HepG2 (cell line): ENCODE measurements around the gene ANKRD12. TPM values are rescaled to one million over a fixed set of nuclear protein-coding genes. Genes with fewer than 3 reads are reported as not detected.

Source experiments
- ARID2 ChIP-seq: sonication (generic); formaldehyde crosslinking; IDR thresholded peaks from 2 replicates; pipeline ENCODE4 v1.8.1; 2022; ENCODE audit warnings: mild to moderate bottlenecking, missing genetic modification reagents, borderline replicate concordance
- HNF4A ChIP-seq: sonication (generic); formaldehyde crosslinking; IDR thresholded peaks from 2 replicates; pipeline ENCODE4 v1.4.0; 2020; ENCODE audit warnings: missing genetic modification reagents
- MATR3 ChIP-seq: sonication (generic); formaldehyde crosslinking; IDR thresholded peaks from 2 replicates; pipeline ENCODE4 v1.4.0; 2020; ENCODE audit warnings: missing genetic modification reagents
- NFYC ChIP-seq: IDR thresholded peaks from 2 replicates; pipeline ENCODE4 v1.6.1; 2016; ENCODE audit warnings: missing genetic modification reagents, missing compliant biosample characterization
- PHF20 ChIP-seq: sonication (generic); formaldehyde crosslinking; IDR thresholded peaks from 2 replicates; pipeline ENCODE4 v1.5.0; 2020; ENCODE audit warnings: mild to moderate bottlenecking, missing genetic modification reagents
- SIX4 ChIP-seq: sonication (generic); formaldehyde crosslinking; IDR thresholded peaks from 2 replicates; pipeline ENCODE4 v1.4.0; 2020; ENCODE audit warnings: missing genetic modification reagents
- XRCC5 ChIP-seq: fragments of 200-400 bp; formaldehyde crosslinking; optimal IDR thresholded peaks from 2 replicates; pipeline ENCODE3; 2017; ENCODE audit warnings: mild to moderate bottlenecking, low read length
- ZFP41 ChIP-seq: sonication (generic); formaldehyde crosslinking; IDR thresholded peaks from 2 replicates; pipeline ENCODE4 v1.4.0; 2020; ENCODE audit warnings: mild to moderate bottlenecking, missing genetic modification reagents, borderline replicate concordance
- ZNF619 ChIP-seq: sonication (generic); formaldehyde crosslinking; IDR thresholded peaks from 2 replicates; pipeline ENCODE4 v1.4.0; 2020; ENCODE audit warnings: mild to moderate bottlenecking, missing genetic modification reagents
- polyA plus RNA-seq, 8 experiments: library from polyadenylated mRNA; depleted of rRNA in 3 of 8; stranded (reverse) in 7 of 8; unstranded in 1 of 8; fragments of >200 nt; fragmentation: Illumina TruSeq in 4 of 8; extraction: Trizol in 4 of 8; gene quantifications; 2 replicates each; pipeline versions ENCODE4 v1.2.1 to v1.2.3, GENCODE V29; 2011 to 2016; ENCODE audit warnings: low read depth in 4 of 8, missing spikeins in 1 of 8, mixed read lengths in 1 of 8; ENCODE audit not compliant: insufficient read depth in 1 of 8
- total RNA-seq, 5 experiments: library from RNA; depleted of rRNA; stranded (reverse); fragments of >200 nt; fragmentation: Illumina TruSeq; extraction: Trizol; gene quantifications; 2 replicates each; pipeline ENCODE4 v1.2.3, GENCODE V29; 2016; ENCODE audit warnings: low read depth in 1 of 5
- TF ChIP-seq, protein P1 (sequence below): sonication (generic); formaldehyde crosslinking; IDR thresholded peaks from 2 replicates; pipeline ENCODE4 v1.9.0; 2021; ENCODE audit warnings: missing genetic modification reagents, borderline replicate concordance
- TF ChIP-seq, protein P2 (sequence below): sonication (generic); formaldehyde crosslinking; IDR thresholded peaks from 2 replicates; pipeline ENCODE4 v1.9.0; 2022; ENCODE audit warnings: missing genetic modification reagents, mild to moderate bottlenecking, borderline replicate concordance
- TF ChIP-seq, protein P3 (sequence below): sonication (generic); formaldehyde crosslinking; IDR thresholded peaks from 2 replicates; pipeline ENCODE4 v1.5.0; 2020; ENCODE audit warnings: missing genetic modification reagents
- TF ChIP-seq, protein P4 (sequence below): sonication (generic); formaldehyde crosslinking; IDR thresholded peaks from 2 replicates; pipeline ENCODE4 v1.4.0; 2020; ENCODE audit warnings: mild to moderate bottlenecking, missing genetic modification reagents
- TF ChIP-seq, protein P5 (sequence below): IDR thresholded peaks from 2 replicates; pipeline ENCODE4 v1.6.1; 2016
- TF ChIP-seq, protein P6 (sequence below): sonication (generic); formaldehyde crosslinking; IDR thresholded peaks from 2 replicates; pipeline ENCODE4 v1.4.0; 2020; ENCODE audit warnings: mild to moderate bottlenecking, missing genetic modification reagents, borderline replicate concordance

ANKRD12 gene
- total and polyA plus RNA-seq, 2 of the 13 experiments (the other 11 are each of a cell fraction or from before 2014, with no cell fraction given), result 6.0 to 23.2 TPM

DNA sequence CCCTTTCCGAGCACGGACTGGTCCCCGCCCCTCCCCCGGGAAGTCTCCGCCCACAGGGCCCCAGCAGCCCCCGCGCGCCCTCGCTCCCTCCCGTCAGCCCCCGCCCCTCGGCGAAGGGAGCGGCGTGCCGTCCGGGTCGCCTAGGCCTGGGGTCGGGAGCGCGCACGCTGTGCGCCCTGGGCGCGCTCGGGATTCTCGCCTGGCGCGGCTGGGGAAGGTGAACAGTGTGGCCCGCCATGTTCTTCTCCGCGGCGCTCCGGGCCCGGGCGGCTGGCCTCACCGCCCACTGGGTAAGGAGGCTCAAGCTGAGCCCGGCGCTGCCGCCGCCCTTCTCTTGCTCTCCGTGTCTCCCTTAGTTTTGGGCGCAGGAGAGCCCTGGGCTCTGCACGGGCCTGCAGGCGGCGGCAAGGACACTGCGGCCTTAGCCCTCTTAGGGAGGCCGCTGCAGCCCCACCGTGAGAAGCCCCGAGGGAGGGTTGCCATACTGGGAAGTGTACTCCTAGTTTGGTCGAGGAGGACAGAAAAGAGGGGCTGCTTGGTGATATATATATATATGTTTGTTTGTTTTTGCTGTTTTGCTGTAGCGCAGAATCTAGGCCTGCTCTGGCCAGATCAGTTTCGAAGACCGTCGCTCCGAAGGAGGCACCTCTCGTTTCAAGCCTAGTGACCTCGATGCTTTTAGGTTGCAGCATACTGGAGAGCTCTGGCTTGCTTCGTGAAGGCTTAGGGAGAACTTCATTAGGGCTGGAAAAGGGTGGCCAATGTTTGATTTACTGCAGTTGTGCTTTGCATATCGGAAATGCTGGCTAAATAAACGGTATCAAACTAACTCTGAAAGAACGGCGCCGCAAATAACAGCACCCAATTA, 33.8 kb upstream of the ANKRD12 start, which contains the start of gene NDUFV2 (continued):
- TF ChIP-seq, protein P1, sequence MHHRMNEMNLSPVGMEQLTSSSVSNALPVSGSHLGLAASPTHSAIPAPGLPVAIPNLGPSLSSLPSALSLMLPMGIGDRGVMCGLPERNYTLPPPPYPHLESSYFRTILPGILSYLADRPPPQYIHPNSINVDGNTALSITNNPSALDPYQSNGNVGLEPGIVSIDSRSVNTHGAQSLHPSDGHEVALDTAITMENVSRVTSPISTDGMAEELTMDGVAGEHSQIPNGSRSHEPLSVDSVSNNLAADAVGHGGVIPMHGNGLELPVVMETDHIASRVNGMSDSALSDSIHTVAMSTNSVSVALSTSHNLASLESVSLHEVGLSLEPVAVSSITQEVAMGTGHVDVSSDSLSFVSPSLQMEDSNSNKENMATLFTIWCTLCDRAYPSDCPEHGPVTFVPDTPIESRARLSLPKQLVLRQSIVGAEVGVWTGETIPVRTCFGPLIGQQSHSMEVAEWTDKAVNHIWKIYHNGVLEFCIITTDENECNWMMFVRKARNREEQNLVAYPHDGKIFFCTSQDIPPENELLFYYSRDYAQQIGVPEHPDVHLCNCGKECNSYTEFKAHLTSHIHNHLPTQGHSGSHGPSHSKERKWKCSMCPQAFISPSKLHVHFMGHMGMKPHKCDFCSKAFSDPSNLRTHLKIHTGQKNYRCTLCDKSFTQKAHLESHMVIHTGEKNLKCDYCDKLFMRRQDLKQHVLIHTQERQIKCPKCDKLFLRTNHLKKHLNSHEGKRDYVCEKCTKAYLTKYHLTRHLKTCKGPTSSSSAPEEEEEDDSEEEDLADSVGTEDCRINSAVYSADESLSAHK (CRISPR knock-in tag), result no peak
- TF ChIP-seq SIX4 (CRISPR knock-in tag), result no peak
- TF ChIP-seq, protein P2, sequence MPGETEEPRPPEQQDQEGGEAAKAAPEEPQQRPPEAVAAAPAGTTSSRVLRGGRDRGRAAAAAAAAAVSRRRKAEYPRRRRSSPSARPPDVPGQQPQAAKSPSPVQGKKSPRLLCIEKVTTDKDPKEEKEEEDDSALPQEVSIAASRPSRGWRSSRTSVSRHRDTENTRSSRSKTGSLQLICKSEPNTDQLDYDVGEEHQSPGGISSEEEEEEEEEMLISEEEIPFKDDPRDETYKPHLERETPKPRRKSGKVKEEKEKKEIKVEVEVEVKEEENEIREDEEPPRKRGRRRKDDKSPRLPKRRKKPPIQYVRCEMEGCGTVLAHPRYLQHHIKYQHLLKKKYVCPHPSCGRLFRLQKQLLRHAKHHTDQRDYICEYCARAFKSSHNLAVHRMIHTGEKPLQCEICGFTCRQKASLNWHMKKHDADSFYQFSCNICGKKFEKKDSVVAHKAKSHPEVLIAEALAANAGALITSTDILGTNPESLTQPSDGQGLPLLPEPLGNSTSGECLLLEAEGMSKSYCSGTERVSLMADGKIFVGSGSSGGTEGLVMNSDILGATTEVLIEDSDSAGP (CRISPR knock-in tag), result peak; percentile 86
- TF ChIP-seq, protein P3, sequence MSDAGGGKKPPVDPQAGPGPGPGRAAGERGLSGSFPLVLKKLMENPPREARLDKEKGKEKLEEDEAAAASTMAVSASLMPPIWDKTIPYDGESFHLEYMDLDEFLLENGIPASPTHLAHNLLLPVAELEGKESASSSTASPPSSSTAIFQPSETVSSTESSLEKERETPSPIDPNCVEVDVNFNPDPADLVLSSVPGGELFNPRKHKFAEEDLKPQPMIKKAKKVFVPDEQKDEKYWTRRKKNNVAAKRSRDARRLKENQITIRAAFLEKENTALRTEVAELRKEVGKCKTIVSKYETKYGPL (CRISPR knock-in tag), result no peak
- TF ChIP-seq MATR3 (CRISPR knock-in tag), result no peak
- 0 out of 2 replicates have a peak, but pooled peaks have one; percentile 56 for TF ChIP-seq ZFP41 (CRISPR knock-in tag)
- no peak for TF ChIP-seq HNF4A (CRISPR knock-in tag)
- TF ChIP-seq, protein P4, sequence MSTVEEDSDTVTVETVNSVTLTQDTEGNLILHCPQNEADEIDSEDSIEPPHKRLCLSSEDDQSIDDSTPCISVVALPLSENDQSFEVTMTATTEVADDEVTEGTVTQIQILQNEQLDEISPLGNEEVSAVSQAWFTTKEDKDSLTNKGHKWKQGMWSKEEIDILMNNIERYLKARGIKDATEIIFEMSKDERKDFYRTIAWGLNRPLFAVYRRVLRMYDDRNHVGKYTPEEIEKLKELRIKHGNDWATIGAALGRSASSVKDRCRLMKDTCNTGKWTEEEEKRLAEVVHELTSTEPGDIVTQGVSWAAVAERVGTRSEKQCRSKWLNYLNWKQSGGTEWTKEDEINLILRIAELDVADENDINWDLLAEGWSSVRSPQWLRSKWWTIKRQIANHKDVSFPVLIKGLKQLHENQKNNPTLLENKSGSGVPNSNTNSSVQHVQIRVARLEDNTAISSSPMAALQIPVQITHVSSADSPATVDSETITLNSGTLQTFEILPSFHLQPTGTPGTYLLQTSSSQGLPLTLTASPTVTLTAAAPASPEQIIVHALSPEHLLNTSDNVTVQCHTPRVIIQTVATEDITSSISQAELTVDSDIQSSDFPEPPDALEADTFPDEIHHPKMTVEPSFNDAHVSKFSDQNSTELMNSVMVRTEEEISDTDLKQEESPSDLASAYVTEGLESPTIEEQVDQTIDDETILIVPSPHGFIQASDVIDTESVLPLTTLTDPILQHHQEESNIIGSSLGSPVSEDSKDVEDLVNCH (CRISPR knock-in tag), result no peak
- 0 out of 2 replicates have a peak, but pooled peaks have one; percentile 42 for TF ChIP-seq ZNF619 (CRISPR knock-in tag)
- TF ChIP-seq, protein P5, sequence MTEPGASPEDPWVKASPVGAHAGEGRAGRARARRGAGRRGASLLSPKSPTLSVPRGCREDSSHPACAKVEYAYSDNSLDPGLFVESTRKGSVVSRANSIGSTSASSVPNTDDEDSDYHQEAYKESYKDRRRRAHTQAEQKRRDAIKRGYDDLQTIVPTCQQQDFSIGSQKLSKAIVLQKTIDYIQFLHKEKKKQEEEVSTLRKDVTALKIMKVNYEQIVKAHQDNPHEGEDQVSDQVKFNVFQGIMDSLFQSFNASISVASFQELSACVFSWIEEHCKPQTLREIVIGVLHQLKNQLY (CRISPR knock-in tag), result peak; percentile 35; the same call in 1 of the 2 replicates
- TF ChIP-seq, protein P6, sequence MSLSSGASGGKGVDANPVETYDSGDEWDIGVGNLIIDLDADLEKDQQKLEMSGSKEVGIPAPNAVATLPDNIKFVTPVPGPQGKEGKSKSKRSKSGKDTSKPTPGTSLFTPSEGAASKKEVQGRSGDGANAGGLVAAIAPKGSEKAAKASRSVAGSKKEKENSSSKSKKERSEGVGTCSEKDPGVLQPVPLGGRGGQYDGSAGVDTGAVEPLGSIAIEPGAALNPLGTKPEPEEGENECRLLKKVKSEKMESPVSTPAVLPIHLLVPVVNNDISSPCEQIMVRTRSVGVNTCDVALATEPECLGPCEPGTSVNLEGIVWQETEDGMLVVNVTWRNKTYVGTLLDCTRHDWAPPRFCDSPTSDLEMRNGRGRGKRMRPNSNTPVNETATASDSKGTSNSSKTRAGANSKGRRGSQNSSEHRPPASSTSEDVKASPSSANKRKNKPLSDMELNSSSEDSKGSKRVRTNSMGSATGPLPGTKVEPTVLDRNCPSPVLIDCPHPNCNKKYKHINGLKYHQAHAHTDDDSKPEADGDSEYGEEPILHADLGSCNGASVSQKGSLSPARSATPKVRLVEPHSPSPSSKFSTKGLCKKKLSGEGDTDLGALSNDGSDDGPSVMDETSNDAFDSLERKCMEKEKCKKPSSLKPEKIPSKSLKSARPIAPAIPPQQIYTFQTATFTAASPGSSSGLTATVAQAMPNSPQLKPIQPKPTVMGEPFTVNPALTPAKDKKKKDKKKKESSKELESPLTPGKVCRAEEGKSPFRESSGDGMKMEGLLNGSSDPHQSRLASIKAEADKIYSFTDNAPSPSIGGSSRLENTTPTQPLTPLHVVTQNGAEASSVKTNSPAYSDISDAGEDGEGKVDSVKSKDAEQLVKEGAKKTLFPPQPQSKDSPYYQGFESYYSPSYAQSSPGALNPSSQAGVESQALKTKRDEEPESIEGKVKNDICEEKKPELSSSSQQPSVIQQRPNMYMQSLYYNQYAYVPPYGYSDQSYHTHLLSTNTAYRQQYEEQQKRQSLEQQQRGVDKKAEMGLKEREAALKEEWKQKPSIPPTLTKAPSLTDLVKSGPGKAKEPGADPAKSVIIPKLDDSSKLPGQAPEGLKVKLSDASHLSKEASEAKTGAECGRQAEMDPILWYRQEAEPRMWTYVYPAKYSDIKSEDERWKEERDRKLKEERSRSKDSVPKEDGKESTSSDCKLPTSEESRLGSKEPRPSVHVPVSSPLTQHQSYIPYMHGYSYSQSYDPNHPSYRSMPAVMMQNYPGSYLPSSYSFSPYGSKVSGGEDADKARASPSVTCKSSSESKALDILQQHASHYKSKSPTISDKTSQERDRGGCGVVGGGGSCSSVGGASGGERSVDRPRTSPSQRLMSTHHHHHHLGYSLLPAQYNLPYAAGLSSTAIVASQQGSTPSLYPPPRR (CRISPR knock-in tag), result peak; percentile 42; the same call in 1 of the 2 replicates
- peak; percentile 76 for TF ChIP-seq ARID2 (CRISPR knock-in tag)
- TF ChIP-seq PHF20 (CRISPR knock-in tag), result peak; percentile 56
- TF ChIP-seq XRCC5, result no peak
- TF ChIP-seq NFYC, result no peak
